GM23248 (cell line): ENCODE data around the gene ISCA2. TPM values are rescaled to one million over a fixed set of nuclear protein-coding genes. Genes with fewer than 3 reads are reported as not detected.
"Not testable (repeated sequence)": the region's sequence is repeated elsewhere in the genome, so short reads cannot be mapped to it uniquely, and the experiment has no call there.

Source experiments
- DNase-seq: peaks from one replicate; pipeline ENCODE4 v3.0.0-alpha.2; 2015
- H2AFZ ChIP-seq: fragments of 200-600 bp; sonication (generic); 2 replicates; pipeline ENCODE4 v1.6.1; 2016; ENCODE audit warnings: antibody characterized with exemption
- H3F3A ChIP-seq: fragments of 200-600 bp; sonication (generic); 2 replicates; pipeline ENCODE4 v1.6.1; 2016; ENCODE audit warnings: mild to moderate bottlenecking, antibody characterized with exemption, mixed run types; ENCODE audit not compliant: insufficient read depth
- H3K27ac ChIP-seq: fragments of 200-600 bp; sonication (generic); 2 replicates; pipeline ENCODE4 v1.5.1; 2016; ENCODE audit warnings: mild to moderate bottlenecking
- H3K27me3 ChIP-seq: fragments of 200-600 bp; sonication (generic); replicated peaks from 2 replicates; pipeline ENCODE4 v1.6.1; 2016; ENCODE audit warnings: mild to moderate bottlenecking; ENCODE audit not compliant: insufficient read depth
- H3K36me3 ChIP-seq: fragments of 200-600 bp; sonication (generic); 2 replicates; pipeline ENCODE4 v1.6.1; 2016; ENCODE audit warnings: low read depth, mild to moderate bottlenecking
- H3K4me1 ChIP-seq: fragments of 200-600 bp; sonication (generic); 2 replicates; pipeline ENCODE4 v1.6.1; 2016; ENCODE audit warnings: mild to moderate bottlenecking; ENCODE audit not compliant: insufficient read depth
- H3K4me2 ChIP-seq: fragments of 200-600 bp; sonication (generic); one replicate; pipeline ENCODE4 v1.6.1; 2016; ENCODE audit warnings: mild to moderate bottlenecking; ENCODE audit not compliant: unreplicated experiment
- H3K4me3 ChIP-seq: fragments of 200-600 bp; sonication (generic); 2 replicates; pipeline ENCODE4 v1.5.1; 2016; ENCODE audit warnings: mild to moderate bottlenecking
- H3K79me2 ChIP-seq: fragments of 200-600 bp; sonication (generic); 2 replicates; pipeline ENCODE4 v1.6.1; 2016; ENCODE audit warnings: mild to moderate bottlenecking; ENCODE audit not compliant: insufficient read depth
- H3K9ac ChIP-seq: fragments of 200-600 bp; sonication (generic); 2 replicates; pipeline ENCODE4 v1.6.1; 2016; ENCODE audit warnings: mild to moderate bottlenecking
- H3K9me2 ChIP-seq: fragments of 200-600 bp; sonication (generic); 2 replicates; pipeline ENCODE4 v1.6.1; 2016; ENCODE audit warnings: mixed run types, mild to moderate bottlenecking, moderate library complexity; ENCODE audit not compliant: insufficient read depth
- H3K9me3 ChIP-seq: fragments of 200-600 bp; sonication (generic); one replicate; pipeline ENCODE4 v1.6.1; 2017; ENCODE audit warnings: low read depth
- H4K20me1 ChIP-seq: fragments of 200-600 bp; sonication (generic); 2 replicates; pipeline ENCODE4 v1.6.0; 2016; ENCODE audit not compliant: insufficient read depth
- EZH2 ChIP-seq: fragments of 200-600 bp; sonication (generic); IDR thresholded peaks from 2 replicates; pipeline ENCODE4 v1.6.1; 2018; ENCODE audit warnings: antibody characterized with exemption, mild to moderate bottlenecking; ENCODE audit not compliant: insufficient read depth, poor library complexity, severe bottlenecking
- EZH2phosphoT487 ChIP-seq: fragments of 200-600 bp; sonication (generic); IDR thresholded peaks from 2 replicates; pipeline ENCODE4 v1.6.1; 2018; ENCODE audit warnings: antibody characterized with exemption, moderate library complexity, mild to moderate bottlenecking, low read depth; ENCODE audit not compliant: insufficient read depth
- WGBS, 2 experiments: methylation state at CpG; one replicate each; pipeline ENCODE4 v1.1.6; 2015 to 2017; ENCODE audit warnings: low lambda C conversion rate in 2 of 2, low coverage in 1 of 2; ENCODE audit errors: missing lambda C conversion rate in 2 of 2; 5-methylcytosine and 5-hydroxymethylcytosine counted together
- in situ Hi-C: fragments of 300-500 bp; cut with MboI; formaldehyde crosslinking; loops from 2 replicates; pipeline ENCODE4 v1.15.0; 2020
- polyA plus RNA-seq: library from polyadenylated mRNA; unstranded; fragments of >200 nt; fragmentation: Nextera tagmentation; extraction: Ambion mirVana; gene quantifications from 2 replicates; pipeline ENCODE4 v1.2.1, GENCODE V29; 2016
- total RNA-seq: library from RNA; depleted of rRNA; stranded (reverse); fragments of >200 nt; shearing (Covaris generic); gene quantifications from 2 replicates; pipeline ENCODE4 v1.2.3, GENCODE V29; 2014

ISCA2 gene
- total and polyA plus RNA-seq, 2 experiments from 2014 or later = 12.3 to 60.0 TPM

GRCh38 chr14:74531467-74531866, 37.9 kb downstream of the ISCA2 start:
- no peaks in the 10 kb centered on the region for H3K4me1 ChIP-seq
- TF ChIP-seq EZH2 = no peak
- no peak for TF ChIP-seq EZH2phosphoT487
- H3K9me3 ChIP-seq = no peaks in the 10 kb centered on the region
- no peaks in the 10 kb centered on the region for H3K79me2 ChIP-seq
- H3K4me2 ChIP-seq = no peak overlapping the region
- no peaks in the 10 kb centered on the region for H4K20me1 ChIP-seq
- H3F3A ChIP-seq = peaks cover 18% of the 10 kb centered on the region
- H3K27ac ChIP-seq = no peak overlapping the region
- no peak overlapping the region for H3K4me3 ChIP-seq
- H3K27me3 ChIP-seq = no peaks in the 10 kb centered on the region
- H3K36me3 ChIP-seq = peaks cover 16% of the 10 kb centered on the region; the same call in 1 of the 2 replicates
- in situ Hi-C loops = no loop called here
- 79 to 87% methylated on average over 5 of the region's 5 CpGs for WGBS, 2 experiments
- H2AFZ ChIP-seq = no peak overlapping the region
- no peaks in the 10 kb centered on the region for H3K9me2 ChIP-seq
- H3K9ac ChIP-seq = peak overlapping the region; percentile 55
- DNase-seq = peak; percentile 50

DNA sequence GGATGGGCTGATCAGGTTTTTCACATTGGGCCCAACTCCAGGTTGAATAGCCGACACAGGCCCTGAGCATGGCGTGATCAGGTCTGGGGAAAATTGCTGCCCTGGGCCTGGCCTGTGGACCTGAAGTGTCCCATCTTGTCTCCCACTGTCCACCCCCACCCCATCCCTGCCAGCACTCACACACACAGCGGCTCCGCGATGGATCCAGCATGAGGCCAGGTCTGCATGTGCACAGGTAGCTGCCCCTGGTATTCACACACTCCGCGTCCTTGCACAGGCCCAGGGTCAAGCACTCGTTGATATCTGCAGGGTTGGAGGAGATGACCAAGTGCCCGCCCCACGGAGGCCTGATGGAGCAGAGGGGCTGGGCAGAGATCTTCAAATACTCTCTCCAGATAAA, 38.7 kb downstream of the ISCA2 start:
- Histone ChIP-seq H3K9ac (peak overlapping the region; percentile 55; the same call in 1 of the 2 replicates), H3K27me3 (no peaks in the 10 kb centered on the region), H3K36me3 (peaks cover 21% of the 10 kb centered on the region; the same call in 1 of the 2 replicates), H3K79me2 (no peaks in the 10 kb centered on the region), H4K20me1 (no peaks in the 10 kb centered on the region), H3K4me1 (no peaks in the 10 kb centered on the region), H3K9me2 (no peaks in the 10 kb centered on the region), H3K27ac (no peak overlapping the region), H3K4me3 (no peak overlapping the region), H3K9me3 (no peaks in the 10 kb centered on the region), H3K4me2 (no peak overlapping the region), H3F3A (0 out of 2 replicates have a peak, but pooled peaks cover 18% of the 10 kb centered on the region), H2AFZ (no peak overlapping the region)
- WGBS, 2 experiments = 95 to 97% methylated on average over 10 of the region's 10 CpGs
- no peak for TF ChIP-seq EZH2
- no peak for TF ChIP-seq EZH2phosphoT487
- DNase-seq = no peak
- in situ Hi-C loops = no loop called here

DNA sequence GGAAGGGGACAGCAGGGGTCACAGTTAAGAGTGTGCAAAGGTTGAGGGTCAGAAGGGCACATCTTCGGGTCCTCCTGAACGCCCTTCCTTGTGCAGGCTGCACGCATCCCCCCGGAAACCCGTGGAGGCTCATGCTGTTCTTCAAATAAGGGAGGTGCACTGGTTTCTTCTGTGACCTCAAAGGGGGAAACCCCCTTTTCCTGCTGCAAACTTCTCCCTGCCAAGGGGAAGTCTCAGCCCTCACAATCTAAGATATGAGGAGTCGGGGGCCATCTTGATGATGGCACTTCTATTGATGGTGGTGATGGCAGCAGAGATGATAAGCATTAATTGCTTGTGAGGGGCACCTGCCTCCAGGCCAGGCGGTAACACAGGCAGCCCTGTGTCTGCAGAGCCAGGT, 40.0 kb downstream of the ISCA2 start:
- Histone ChIP-seq H3K9me2 (no peaks in the 10 kb centered on the region), H3K36me3 (peaks cover 30% of the 10 kb centered on the region; the same call in 1 of the 2 replicates), H3K27me3 (no peaks in the 10 kb centered on the region), H3K79me2 (no peaks in the 10 kb centered on the region), H3K4me2 (no peak overlapping the region), H3K9me3 (no peaks in the 10 kb centered on the region), H3K4me3 (no peak overlapping the region), H2AFZ (no peak overlapping the region), H3K27ac (no peak overlapping the region), H4K20me1 (no peaks in the 10 kb centered on the region), H3K9ac (no peak overlapping the region), H3K4me1 (no peaks in the 10 kb centered on the region), H3F3A (0 out of 2 replicates have a peak, but pooled peaks cover 22% of the 10 kb centered on the region)
- no peak for DNase-seq
- TF ChIP-seq EZH2phosphoT487 (no peak), EZH2 (no peak)
- in situ Hi-C loops = no loop called here
- WGBS, 2 experiments = 96% methylated on average over 6 to 7 of the region's 7 CpGs

DNA sequence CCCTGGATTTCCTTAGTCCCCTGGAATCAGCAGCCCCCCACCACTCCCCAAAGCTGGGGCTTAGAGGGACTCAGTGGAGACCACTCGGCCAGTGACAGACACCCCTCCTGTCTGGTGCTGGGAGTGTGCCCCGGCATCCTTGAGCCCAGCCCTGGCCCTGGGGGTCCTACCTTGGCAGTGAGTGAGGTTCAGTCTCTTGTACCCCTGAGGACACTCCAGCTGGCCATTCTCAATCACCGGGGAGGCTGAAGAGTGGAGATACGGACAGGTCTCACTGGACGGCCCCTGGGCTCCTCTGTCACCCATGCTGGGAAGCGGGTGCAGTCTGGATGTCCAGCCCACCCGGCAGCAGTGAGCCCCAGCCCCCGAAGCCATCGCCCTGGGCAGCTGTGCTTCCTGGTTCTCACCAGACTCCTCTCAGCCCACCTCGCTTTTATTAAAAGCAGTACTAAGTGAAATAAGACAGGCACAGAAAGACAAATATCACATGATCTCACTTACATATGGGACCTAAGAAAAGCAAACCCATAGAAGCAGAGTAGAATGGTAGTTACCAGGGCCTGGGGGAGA, 42.3 kb downstream of the ISCA2 start:
- Histone ChIP-seq H3K9ac (no peak overlapping the region), H3K27ac (no peak overlapping the region), H2AFZ (no peak overlapping the region), H4K20me1 (no peaks in the 10 kb centered on the region), H3K27me3 (no peaks in the 10 kb centered on the region), H3K79me2 (no peaks in the 10 kb centered on the region), H3K4me3 (no peak overlapping the region), H3K9me3 (no peaks in the 10 kb centered on the region), H3K4me1 (no peaks in the 10 kb centered on the region), H3K36me3 (peaks cover 27% of the 10 kb centered on the region; the same call in 1 of the 2 replicates), H3K4me2 (no peak overlapping the region), H3F3A (0 out of 2 replicates have a peak, but pooled peaks cover 9% of the 10 kb centered on the region), H3K9me2 (no peaks in the 10 kb centered on the region)
- in situ Hi-C loops = no loop called here
- TF ChIP-seq EZH2 = no peak
- TF ChIP-seq EZH2phosphoT487 = no peak
- DNase-seq = no peak
- 84 to 88% methylated on average over 8 to 10 of the region's 10 CpGs for WGBS, 2 experiments

DNA sequence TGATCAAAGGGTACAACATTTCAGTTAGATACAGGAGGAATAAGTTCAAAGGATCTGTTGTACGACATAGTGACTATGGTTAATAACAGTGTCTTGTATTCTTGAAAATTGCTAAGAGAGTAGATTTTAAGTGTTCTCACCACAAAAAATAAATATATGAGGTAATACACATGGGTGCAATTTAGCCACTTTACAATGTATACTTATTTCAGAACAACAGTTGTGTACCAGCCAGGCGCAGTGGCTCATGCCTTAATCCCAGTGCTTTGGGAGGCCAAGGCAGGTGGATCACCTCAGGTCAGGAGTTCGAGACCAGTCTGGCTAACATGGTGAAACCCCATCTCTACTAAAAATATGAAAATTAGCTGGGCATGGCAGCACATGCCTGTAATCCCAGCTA, 42.8 kb downstream of the ISCA2 start:
- H3K27ac ChIP-seq, H3F3A ChIP-seq, H3K4me2 ChIP-seq, H3K27me3 ChIP-seq, H3K79me2 ChIP-seq, H3K9ac ChIP-seq, H4K20me1 ChIP-seq, in situ Hi-C loops, H3K4me1 ChIP-seq, H2AFZ ChIP-seq, H3K4me3 ChIP-seq, H3K9me3 ChIP-seq, H3K9me2 ChIP-seq, DNase-seq: not testable (repeated sequence)
- WGBS, 2 experiments = 97 to 98% methylated on average over 3 of the region's 3 CpGs
- H3K36me3 ChIP-seq = peaks cover 31% of the 10 kb centered on the region; the same call in 1 of the 2 replicates
